Astrocyte of the spinal cord (primary cell): ENCODE measurements around the gene PDLIM4.
A peak's percentile ranks its signal among the peaks of the same experiment; 100 is the strongest.

Experiments used
- DNase-seq: peaks from one replicate; pipeline ENCODE4 v3.0.0; 2011; ENCODE audit warnings: low read depth, low spot score
- H3K4me3 ChIP-seq: 2 replicates; pipeline ENCODE4 v1.5.1; 2011; ENCODE audit warnings: low read depth, mild to moderate bottlenecking, low read length, moderate library complexity
- CTCF ChIP-seq: IDR thresholded peaks from 2 replicates; pipeline ENCODE4 v1.5.1; 2012; ENCODE audit warnings: low read depth, mild to moderate bottlenecking, low read length, inconsistent platforms
- in situ Hi-C: cut with HindIII; loops from 2 replicates; pipeline ENCODE4 v1.10.0; 2017; ENCODE audit warnings: low sequenced_read_pairs

Gene PDLIM4

GRCh38 chr5:132257131-132258101 is at the start of gene PDLIM4:
Gene PDLIM4 (plus strand): TSS chr5:132257696. CDS start chr5:132257735, 39 bp downstream.
- peak within 1 kb of the TSS; percentile 79 for H3K4me3 ChIP-seq
- in situ Hi-C loops, result no loop called here
- DNase-seq, result peak; percentile 48
- TF ChIP-seq CTCF, result no peak

DNA sequence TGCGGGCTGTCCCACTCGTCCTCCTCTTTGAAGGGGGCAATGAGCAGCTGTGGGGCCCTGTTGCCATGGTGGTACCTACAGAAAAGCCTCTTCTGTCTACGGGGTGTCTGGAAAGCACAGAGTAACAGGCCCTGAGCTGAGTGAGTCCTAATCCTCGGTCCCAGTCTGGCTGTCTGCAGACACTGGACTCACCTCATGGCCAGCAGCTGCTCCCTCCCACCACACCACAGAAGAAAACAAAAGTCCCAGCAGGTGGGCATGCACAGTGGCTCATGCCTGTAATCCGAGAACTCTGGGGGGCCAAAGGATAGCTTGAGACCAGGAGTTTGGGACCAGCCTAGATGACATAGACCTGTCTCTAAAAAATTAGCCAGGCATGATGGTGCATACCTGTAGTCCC is 49.7 kb upstream of the PDLIM4 start:
- H3K4me3 ChIP-seq, result no peak overlapping the region
- in situ Hi-C loops, result no loop called here
- DNase-seq, result peak; percentile 72
- TF ChIP-seq CTCF, result no peak

- peak; percentile 80 for DNase-seq
- no peak for TF ChIP-seq CTCF
- in situ Hi-C loops, result no loop called here
Measured at GRCh38 chr5:132209131-132209530, 48.4 kb upstream of the PDLIM4 start.

GRCh38 chr5:132209901-132210545 is 47.5 kb upstream of the PDLIM4 start:
- in situ Hi-C loops, result no loop called here
- no peak for DNase-seq
- no peak overlapping the region for H3K4me3 ChIP-seq
- TF ChIP-seq CTCF, result no peak

More at GRCh38 chr5:132209131-132209530, 48.4 kb upstream of the PDLIM4 start:
- H3K4me3 ChIP-seq, result no peak overlapping the region

GRCh38 chr5:132210944-132211343 is 46.6 kb upstream of the PDLIM4 start:
- TF ChIP-seq CTCF, result no peak
- DNase-seq, result no peak
- in situ Hi-C loops, result no loop called here
- no peak overlapping the region for H3K4me3 ChIP-seq

- no peak for TF ChIP-seq CTCF
- no peak overlapping the region for H3K4me3 ChIP-seq
- in situ Hi-C loops, result no loop called here
- no peak for DNase-seq
Measured at GRCh38 chr5:132211787-132212186, 45.7 kb upstream of the PDLIM4 start.
